SIG-M5 treated with dmso at 0.1 percent for 504 hours (cell line): ENCODE measurements around the gene FEM1B.

Experiments used
- DNase-seq: peaks from one replicate; lab custom pipeline; 2025; ENCODE audit not compliant: unreplicated experiment; lab: John Stamatoyannopoulos, UW

The FEM1B gene

GRCh38 chr15:68305420-68305871 is 27.9 kb downstream of the FEM1B start:
- no peak for DNase-seq

GRCh38 chr15:68307131-68307928 is 29.8 kb downstream of the FEM1B start:
- no peak for DNase-seq

- DNase-seq: no peak
Observed at GRCh38 chr15:68309024-68309423, 31.5 kb downstream of the FEM1B start.

GRCh38 chr15:68310178-68310803 is 32.7 kb downstream of the FEM1B start:
- DNase-seq: no peak

- DNase-seq: no peak
Observed at GRCh38 chr15:68310804-68311463, 33.4 kb downstream of the FEM1B start.

- no peak for DNase-seq
Observed at GRCh38 chr15:68311464-68311835, 33.9 kb downstream of the FEM1B start.

GRCh38 chr15:68311859-68312557 is 34.5 kb downstream of the FEM1B start:
- DNase-seq: no peak

GRCh38 chr15:68312701-68313204 is 35.2 kb downstream of the FEM1B start:
- DNase-seq: no peak

- no peak for DNase-seq
Observed at GRCh38 chr15:68313501-68314410, 36.2 kb downstream of the FEM1B start.

GRCh38 chr15:68314563-68314962 is 37.0 kb downstream of the FEM1B start:
- DNase-seq: no peak

GRCh38 chr15:68315035-68315434 is 37.5 kb downstream of the FEM1B start:
- no peak for DNase-seq

GRCh38 chr15:68315495-68316031 is 38.0 kb downstream of the FEM1B start:
- DNase-seq: no peak

- no peak for DNase-seq
Observed at GRCh38 chr15:68316061-68316804, 38.7 kb downstream of the FEM1B start.

GRCh38 chr15:68317281-68318007 is 39.9 kb downstream of the FEM1B start:
- DNase-seq: no peak

GRCh38 chr15:68318008-68318835 is 40.7 kb downstream of the FEM1B start:
- DNase-seq: no peak

- no peak for DNase-seq
Observed at GRCh38 chr15:68318931-68319909, 41.7 kb downstream of the FEM1B start.

- no peak for DNase-seq
Observed at GRCh38 chr15:68319997-68320396, 42.5 kb downstream of the FEM1B start.
